ENCODE data around the gene CBFB. TPM values are rescaled to one million over a fixed set of nuclear protein-coding genes. Genes with fewer than 3 reads are reported as not detected.

The CBFB gene
- total and polyA plus RNA-seq, 9 of the 15 experiments (the other 6 are each of a cell fraction or from before 2014, with no cell fraction given): 22.0 to 112 (median 66.5) TPM

- TF ChIP-seq RREB1 (CRISPR knock-in tag; IDR thresholded peaks at IDR 0.05): peak; percentile 93
- TF ChIP-seq TAF7 (tag; IDR thresholded peaks at IDR 0.05): peak; percentile 85
- TF ChIP-seq ATF7 (IDR thresholded peaks at IDR 0.05): peak; percentile 46; the same call in 1 of the 2 replicates
- TF ChIP-seq ZZZ3 (IDR thresholded peaks at IDR 0.05): no peak
- TF ChIP-seq TAF1 (IDR thresholded peaks at IDR 0.05; ENCODE audit: control insufficient read depth, extremely low read depth, insufficient read depth, low read length, severe bottlenecking): peak; percentile 87
- no peak for TF ChIP-seq ZNF124 (CRISPR knock-in tag; IDR thresholded peaks at IDR 0.05)
- TF ChIP-seq CC2D1A (IDR thresholded peaks at IDR 0.05): no peak
- 0 out of 2 replicates have a peak, but pooled peaks have one; percentile 21 for TF ChIP-seq RNF2 (IDR thresholded peaks at IDR 0.05)
- peak; percentile 77 for TF ChIP-seq BCOR (IDR thresholded peaks at IDR 0.05)
- no peak for TF ChIP-seq ZNF212 (CRISPR knock-in tag; IDR thresholded peaks at IDR 0.05)
- peak; percentile 72; the same call in 1 of the 2 replicates for TF ChIP-seq CBX1 (IDR thresholded peaks at IDR 0.05; ENCODE audit: low read depth)
- TF ChIP-seq THAP12 (CRISPR knock-in tag; IDR thresholded peaks at IDR 0.05): peak; percentile 59; the same call in 1 of the 2 replicates
- peak; percentile 31 to 57; a peak in 3 of 4 replicates for TF ChIP-seq FOXK2 (conservative IDR thresholded peaks at IDR 0.05 in 1 of 2, IDR thresholded peaks at IDR 0.05 in 1 of 2; ENCODE audit: low read depth in 2 of 2)
- no peak for TF ChIP-seq CCAR2 (IDR thresholded peaks at IDR 0.05; ENCODE audit: low read depth, low read length)
- peak; percentile 43 for TF ChIP-seq PRDM10 (IDR thresholded peaks at IDR 0.05; ENCODE audit: partially characterized antibody)
- TF ChIP-seq IFI16 (CRISPR knock-in tag; IDR thresholded peaks at IDR 0.05): no peak
These were observed at the start of gene CBFB (continued) for GRCh38 chr16:67028696-67029253.
